Activated B cell treated with CpG ODN at 0.5 μM for 24 hours (primary cell): Measurements from ENCODE around the gene AJAP1. TPM values are rescaled to one million over a fixed set of nuclear protein-coding genes. Genes with fewer than 3 reads are reported as not detected.
"Not testable (repeated sequence)": the region's sequence is repeated elsewhere in the genome, so short reads cannot be mapped to it uniquely, and the experiment has no call there.

Experiments used
- ATAC-seq: fragments of 200-7000 bp; cut with Tn5 transposase; one replicate; pipeline ENCODE4 v1.10.0; 2021; ENCODE audit warnings: low read depth, mild to moderate bottlenecking, moderate library complexity
- CTCF ChIA-PET: fragments of 350-600 bp; sonication (Branson Sonifier 250); formaldehyde crosslinking; loops from one replicate; lab custom pipeline; 2021; ENCODE audit warnings: antibody characterized with exemption; lab: Charles Lee
- POLR2A ChIA-PET: fragments of 350-600 bp; sonication (Branson Sonifier 250); formaldehyde crosslinking; loops from one replicate; lab custom pipeline; 2021; ENCODE audit warnings: antibody characterized with exemption; lab: Charles Lee
- DNase-seq: peaks from one replicate; pipeline ENCODE4 v3.0.0; 2022
- H3K27ac Mint-ChIP-seq: one replicate; pipeline ENCODE4 v1.8.0; 2020; ENCODE audit warnings: mixed read lengths
- H3K27me3 Mint-ChIP-seq: one replicate; pipeline ENCODE4 v1.8.0; 2021; ENCODE audit warnings: mixed read lengths
- H3K36me3 Mint-ChIP-seq: one replicate; pipeline ENCODE4 v1.8.0; 2021; ENCODE audit warnings: low read depth, mixed read lengths
- H3K4me1 Mint-ChIP-seq: one replicate; pipeline ENCODE4 v1.8.0; 2021; ENCODE audit warnings: mixed read lengths
- H3K4me3 Mint-ChIP-seq: one replicate; pipeline ENCODE4 v1.8.0; 2020; ENCODE audit warnings: mild to moderate bottlenecking, mixed read lengths
- H3K9me3 Mint-ChIP-seq: one replicate; pipeline ENCODE4 v1.8.0; 2020; ENCODE audit warnings: mixed read lengths
- intact Hi-C: fragments of 100-400 bp; cut with micrococcal nuclease; formaldehyde crosslinking; loops from one replicate; pipeline ENCODE4 v1.15.1; 2024
- total RNA-seq: library from RNA; stranded (reverse); gene quantifications from 2 replicates; pipeline ENCODE4 v1.2.3, GENCODE V29; 2022
- TF ChIP-seq, protein P1 (sequence below): fragments of 200-600 bp; IDR thresholded peaks from one replicate; pipeline ENCODE4 v1.8.0; 2022; ENCODE audit warnings: antibody characterized with exemption, mild to moderate bottlenecking

AJAP1 gene
- total RNA-seq, 1 donor from 2014 or later: not detected

DNA sequence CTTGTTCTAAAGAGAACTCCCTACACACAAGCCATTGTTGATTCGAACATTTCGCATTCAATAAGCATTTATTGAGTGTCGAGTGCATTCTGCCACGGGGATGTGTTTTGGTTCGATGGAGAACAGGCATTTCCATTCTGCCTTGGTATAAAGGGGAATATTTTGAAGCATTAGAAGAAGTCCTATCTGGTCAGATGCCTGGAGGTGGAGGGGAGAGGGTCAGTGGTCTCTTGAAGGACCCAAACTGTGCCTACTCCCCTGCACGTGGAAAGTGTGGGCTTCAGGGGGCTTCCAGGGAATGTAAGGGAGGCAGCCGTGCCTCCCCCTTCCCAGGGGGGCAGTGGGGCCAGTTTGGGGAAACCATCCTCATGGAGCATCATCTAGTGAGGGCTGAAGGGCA, 8.3 kb downstream of the AJAP1 start:
- no peaks in the 10 kb centered on the region for H3K9me3 Mint-ChIP-seq
- no peak overlapping the region for H3K4me3 Mint-ChIP-seq
- TF ChIP-seq, protein P1, sequence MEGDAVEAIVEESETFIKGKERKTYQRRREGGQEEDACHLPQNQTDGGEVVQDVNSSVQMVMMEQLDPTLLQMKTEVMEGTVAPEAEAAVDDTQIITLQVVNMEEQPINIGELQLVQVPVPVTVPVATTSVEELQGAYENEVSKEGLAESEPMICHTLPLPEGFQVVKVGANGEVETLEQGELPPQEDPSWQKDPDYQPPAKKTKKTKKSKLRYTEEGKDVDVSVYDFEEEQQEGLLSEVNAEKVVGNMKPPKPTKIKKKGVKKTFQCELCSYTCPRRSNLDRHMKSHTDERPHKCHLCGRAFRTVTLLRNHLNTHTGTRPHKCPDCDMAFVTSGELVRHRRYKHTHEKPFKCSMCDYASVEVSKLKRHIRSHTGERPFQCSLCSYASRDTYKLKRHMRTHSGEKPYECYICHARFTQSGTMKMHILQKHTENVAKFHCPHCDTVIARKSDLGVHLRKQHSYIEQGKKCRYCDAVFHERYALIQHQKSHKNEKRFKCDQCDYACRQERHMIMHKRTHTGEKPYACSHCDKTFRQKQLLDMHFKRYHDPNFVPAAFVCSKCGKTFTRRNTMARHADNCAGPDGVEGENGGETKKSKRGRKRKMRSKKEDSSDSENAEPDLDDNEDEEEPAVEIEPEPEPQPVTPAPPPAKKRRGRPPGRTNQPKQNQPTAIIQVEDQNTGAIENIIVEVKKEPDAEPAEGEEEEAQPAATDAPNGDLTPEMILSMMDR: no peak
- DNase-seq: no peak
- H3K27me3 Mint-ChIP-seq: peaks cover 47% of the 10 kb centered on the region
- no peak overlapping the region for H3K27ac Mint-ChIP-seq
- no peaks in the 10 kb centered on the region for H3K36me3 Mint-ChIP-seq
- ATAC-seq: no peak
- ChIA-PET CTCF (no interaction called here), POLR2A (no interaction called here)
- no peaks in the 10 kb centered on the region for H3K4me1 Mint-ChIP-seq
- intact Hi-C loops: no loop called here

DNA sequence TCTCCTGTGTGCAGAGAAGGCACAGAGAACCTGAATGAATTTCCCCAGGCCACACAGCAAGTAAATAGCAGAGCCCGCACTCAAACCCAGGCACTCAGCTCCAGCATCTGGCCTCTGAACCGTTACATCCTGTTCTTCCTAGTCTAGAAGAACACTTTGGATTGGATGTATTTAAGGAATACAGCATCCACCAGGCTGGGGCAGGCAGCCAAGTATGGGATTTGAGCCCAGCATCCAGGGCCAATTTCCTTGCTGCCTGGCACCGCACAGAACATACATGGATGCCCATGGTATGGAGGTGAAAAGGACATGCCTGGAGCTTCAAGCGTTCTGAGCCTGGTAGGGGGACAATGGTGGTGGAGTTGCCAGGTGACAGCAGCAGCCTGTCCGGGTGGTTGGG, 9.7 kb downstream of the AJAP1 start:
- Mint-ChIP-seq H3K27me3 (peaks cover 36% of the 10 kb centered on the region), H3K27ac (no peak overlapping the region), H3K9me3 (no peaks in the 10 kb centered on the region), H3K4me1 (no peaks in the 10 kb centered on the region), H3K36me3 (no peaks in the 10 kb centered on the region), H3K4me3 (no peak overlapping the region)
- DNase-seq (no peak), ATAC-seq (no peak)
- ChIA-PET CTCF (no interaction called here), POLR2A (no interaction called here)
- TF ChIP-seq, protein P1: no peak
- intact Hi-C loops: no loop called here

DNA sequence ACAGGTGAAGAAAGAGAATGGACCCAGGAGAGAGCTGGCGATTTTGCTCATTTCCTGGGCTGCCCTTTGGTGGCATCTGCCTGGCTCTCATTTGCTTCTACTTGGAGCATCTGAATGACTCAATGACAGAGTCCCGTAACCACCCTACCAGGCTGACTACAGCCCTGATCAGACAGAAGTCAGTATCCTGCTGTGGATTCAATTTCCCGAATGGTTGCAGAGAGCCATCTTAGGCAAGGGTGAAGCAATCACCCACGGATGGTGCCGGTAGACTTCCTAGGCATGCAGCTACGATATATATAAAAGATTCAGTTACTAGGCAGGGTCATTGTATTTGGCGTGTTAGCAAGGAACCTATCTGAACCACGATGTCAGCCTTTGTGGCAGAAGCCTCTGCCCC, 10.2 kb downstream of the AJAP1 start:
- ChIA-PET CTCF (no interaction called here), POLR2A (no interaction called here)
- Mint-ChIP-seq H3K9me3 (no peaks in the 10 kb centered on the region), H3K27ac (no peak overlapping the region), H3K36me3 (no peaks in the 10 kb centered on the region), H3K27me3 (peaks cover 31% of the 10 kb centered on the region), H3K4me3 (no peak overlapping the region), H3K4me1 (no peaks in the 10 kb centered on the region)
- no peak for DNase-seq
- ATAC-seq: no peak
- intact Hi-C loops: no loop called here
- TF ChIP-seq, protein P1: no peak

DNA sequence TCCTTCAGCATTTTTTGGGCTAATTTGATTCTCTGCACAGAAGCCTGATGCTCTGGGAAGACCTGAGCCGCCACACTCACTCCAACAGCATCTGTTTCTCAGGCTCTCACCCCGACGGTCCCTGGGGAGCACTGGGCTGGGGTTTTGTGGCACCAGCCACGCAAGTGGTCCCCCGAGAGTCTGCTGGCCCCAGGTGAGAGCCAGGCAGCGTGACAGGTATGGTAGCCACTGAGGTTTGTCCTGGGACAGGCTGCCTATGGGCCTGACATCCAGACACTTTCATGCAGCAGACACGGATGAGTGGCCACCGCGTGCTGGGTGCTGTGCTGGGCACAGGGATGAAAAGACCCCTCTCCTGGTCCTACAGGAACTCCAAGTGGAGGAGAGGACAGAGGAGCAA, 11.0 kb downstream of the AJAP1 start:
- intact Hi-C loops: no loop called here
- Mint-ChIP-seq H3K27me3 (peaks cover 24% of the 10 kb centered on the region), H3K4me3 (no peak overlapping the region), H3K4me1 (no peaks in the 10 kb centered on the region), H3K36me3 (no peaks in the 10 kb centered on the region), H3K27ac (no peak overlapping the region), H3K9me3 (no peaks in the 10 kb centered on the region)
- TF ChIP-seq, protein P1: no peak
- no peak for DNase-seq
- ChIA-PET CTCF (no interaction called here), POLR2A (no interaction called here)
- ATAC-seq: no peak

DNA sequence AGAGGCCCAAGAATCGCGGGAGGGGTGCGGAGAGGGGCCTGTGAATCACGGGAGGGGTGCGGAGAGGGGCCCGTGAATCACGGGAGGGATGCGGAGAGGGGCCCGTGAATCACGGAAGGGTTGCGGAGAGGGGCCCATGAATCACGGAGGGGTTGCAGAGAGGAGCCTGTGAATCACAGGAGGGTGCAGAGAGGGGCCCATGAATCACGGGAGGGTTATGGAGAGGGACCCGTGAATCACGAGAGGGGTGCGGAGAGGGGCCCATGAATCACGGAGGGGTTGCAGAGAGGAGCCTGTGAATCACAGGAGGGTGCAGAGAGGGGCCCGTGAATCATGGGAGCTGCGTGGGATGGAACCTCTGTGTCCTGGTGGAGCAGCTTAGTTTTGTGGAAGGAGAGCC, 12.3 kb downstream of the AJAP1 start:
- POLR2A ChIA-PET, ATAC-seq, intact Hi-C loops: not testable (repeated sequence)

More for the DNA sequence above, 12.3 kb downstream of the AJAP1 start:
- H3K36me3 Mint-ChIP-seq, H3K27ac Mint-ChIP-seq, H3K4me1 Mint-ChIP-seq, CTCF ChIA-PET, DNase-seq, H3K4me3 Mint-ChIP-seq, H3K9me3 Mint-ChIP-seq: not testable (repeated sequence)
- peaks cover 16% of the 10 kb centered on the region for H3K27me3 Mint-ChIP-seq
